ENCODE results near the gene ALDH3A2.

DNA sequence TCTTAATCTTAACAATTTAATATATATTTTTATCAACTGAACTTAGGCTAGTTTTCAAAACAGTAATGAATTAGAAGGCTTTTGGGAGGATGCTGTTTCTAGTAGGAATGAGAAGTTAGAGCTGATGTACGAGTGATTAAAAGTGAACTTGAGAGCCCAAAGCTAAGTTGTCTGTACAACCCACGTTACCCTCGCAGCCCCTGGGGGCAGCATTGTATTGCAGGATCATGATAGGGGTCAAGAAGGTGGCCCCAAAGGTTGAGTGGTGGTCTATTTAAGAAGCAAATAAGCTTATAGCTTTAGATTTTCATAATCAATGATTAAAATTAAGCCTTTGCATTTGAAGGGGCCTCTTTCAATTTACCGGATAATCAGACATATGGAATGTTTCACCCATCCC is 33.7 kb upstream of the ALDH3A2 start:
- TF ChIP-seq, protein P1, sequence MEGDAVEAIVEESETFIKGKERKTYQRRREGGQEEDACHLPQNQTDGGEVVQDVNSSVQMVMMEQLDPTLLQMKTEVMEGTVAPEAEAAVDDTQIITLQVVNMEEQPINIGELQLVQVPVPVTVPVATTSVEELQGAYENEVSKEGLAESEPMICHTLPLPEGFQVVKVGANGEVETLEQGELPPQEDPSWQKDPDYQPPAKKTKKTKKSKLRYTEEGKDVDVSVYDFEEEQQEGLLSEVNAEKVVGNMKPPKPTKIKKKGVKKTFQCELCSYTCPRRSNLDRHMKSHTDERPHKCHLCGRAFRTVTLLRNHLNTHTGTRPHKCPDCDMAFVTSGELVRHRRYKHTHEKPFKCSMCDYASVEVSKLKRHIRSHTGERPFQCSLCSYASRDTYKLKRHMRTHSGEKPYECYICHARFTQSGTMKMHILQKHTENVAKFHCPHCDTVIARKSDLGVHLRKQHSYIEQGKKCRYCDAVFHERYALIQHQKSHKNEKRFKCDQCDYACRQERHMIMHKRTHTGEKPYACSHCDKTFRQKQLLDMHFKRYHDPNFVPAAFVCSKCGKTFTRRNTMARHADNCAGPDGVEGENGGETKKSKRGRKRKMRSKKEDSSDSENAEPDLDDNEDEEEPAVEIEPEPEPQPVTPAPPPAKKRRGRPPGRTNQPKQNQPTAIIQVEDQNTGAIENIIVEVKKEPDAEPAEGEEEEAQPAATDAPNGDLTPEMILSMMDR (IDR thresholded peaks at IDR 0.05): no peak; the same call in 1 of the 2 replicates
- TF ChIP-seq, protein P2, sequence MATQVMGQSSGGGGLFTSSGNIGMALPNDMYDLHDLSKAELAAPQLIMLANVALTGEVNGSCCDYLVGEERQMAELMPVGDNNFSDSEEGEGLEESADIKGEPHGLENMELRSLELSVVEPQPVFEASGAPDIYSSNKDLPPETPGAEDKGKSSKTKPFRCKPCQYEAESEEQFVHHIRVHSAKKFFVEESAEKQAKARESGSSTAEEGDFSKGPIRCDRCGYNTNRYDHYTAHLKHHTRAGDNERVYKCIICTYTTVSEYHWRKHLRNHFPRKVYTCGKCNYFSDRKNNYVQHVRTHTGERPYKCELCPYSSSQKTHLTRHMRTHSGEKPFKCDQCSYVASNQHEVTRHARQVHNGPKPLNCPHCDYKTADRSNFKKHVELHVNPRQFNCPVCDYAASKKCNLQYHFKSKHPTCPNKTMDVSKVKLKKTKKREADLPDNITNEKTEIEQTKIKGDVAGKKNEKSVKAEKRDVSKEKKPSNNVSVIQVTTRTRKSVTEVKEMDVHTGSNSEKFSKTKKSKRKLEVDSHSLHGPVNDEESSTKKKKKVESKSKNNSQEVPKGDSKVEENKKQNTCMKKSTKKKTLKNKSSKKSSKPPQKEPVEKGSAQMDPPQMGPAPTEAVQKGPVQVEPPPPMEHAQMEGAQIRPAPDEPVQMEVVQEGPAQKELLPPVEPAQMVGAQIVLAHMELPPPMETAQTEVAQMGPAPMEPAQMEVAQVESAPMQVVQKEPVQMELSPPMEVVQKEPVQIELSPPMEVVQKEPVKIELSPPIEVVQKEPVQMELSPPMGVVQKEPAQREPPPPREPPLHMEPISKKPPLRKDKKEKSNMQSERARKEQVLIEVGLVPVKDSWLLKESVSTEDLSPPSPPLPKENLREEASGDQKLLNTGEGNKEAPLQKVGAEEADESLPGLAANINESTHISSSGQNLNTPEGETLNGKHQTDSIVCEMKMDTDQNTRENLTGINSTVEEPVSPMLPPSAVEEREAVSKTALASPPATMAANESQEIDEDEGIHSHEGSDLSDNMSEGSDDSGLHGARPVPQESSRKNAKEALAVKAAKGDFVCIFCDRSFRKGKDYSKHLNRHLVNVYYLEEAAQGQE (IDR thresholded peaks at IDR 0.05; ENCODE audit: insufficient read depth in 1 of 2, low read depth in 2 of 2, low read length in 1 of 2): no peak
- TF ChIP-seq POLR2AphosphoS5 (IDR thresholded peaks at IDR 0.05; ENCODE audit: low read depth, low read length) (no peak), TCF7L2 (IDR thresholded peaks at IDR 0.05; ENCODE audit: low read depth, low read length) (no peak), SIN3A (IDR thresholded peaks at IDR 0.05; ENCODE audit: borderline replicate concordance, insufficient read depth, low read depth, low read length) (no peak)
